Measurements from ENCODE around the gene RAB22A.

The RAB22A gene

DNA sequence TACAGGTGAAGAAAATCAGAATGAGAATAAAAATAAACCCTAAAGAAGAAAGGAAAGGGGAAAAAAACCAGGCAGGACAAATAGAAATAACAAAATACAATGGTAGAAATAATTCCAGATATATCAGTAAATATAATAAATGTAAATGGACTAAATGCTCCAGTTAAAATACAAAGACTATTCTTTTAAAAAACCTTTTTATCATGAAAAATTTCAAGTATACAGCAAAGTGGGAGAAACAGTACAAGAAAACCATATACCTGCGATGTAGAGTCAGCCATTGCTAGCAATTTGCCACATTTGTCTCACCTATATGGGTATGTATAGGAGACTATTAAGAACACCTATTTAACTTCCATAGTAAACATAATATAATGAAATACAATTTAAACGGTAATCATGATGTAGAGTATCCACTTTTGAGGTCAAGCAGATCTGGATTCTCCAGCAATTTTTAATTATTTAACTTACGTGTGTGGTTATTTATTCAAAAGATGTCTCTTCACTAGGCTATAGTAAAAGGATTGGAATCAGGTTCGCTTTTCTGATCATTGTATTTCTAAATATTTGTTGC, 78.6 kb downstream of the RAB22A start:
- H3K4me3 Mint-ChIP-seq, result peak overlapping the region; percentile 64 to 87 (median 85)
- H3K27ac Mint-ChIP-seq, result no peak overlapping the region
- TF ChIP-seq CTCF (IDR thresholded peaks at IDR 0.05; ENCODE audit: unreplicated experiment in 3 of 3), result no peak
- H3K4me1 Mint-ChIP-seq, result peaks cover 28% of the 10 kb centered on the region
- H3K27me3 Mint-ChIP-seq (ENCODE audit: low read depth), result peaks cover 14% of the 10 kb centered on the region
- H3K36me3 Mint-ChIP-seq (ENCODE audit: low read depth), result peaks cover 22% of the 10 kb centered on the region
- H3K9me3 Mint-ChIP-seq, result peaks cover 3% of the 10 kb centered on the region

GRCh38 chr20:58388882-58389323, 79.4 kb downstream of the RAB22A start, which contains the start of gene VAPB:
Gene VAPB (plus strand): TSS chr20:58389229. CDS start chr20:58389460, 231 bp downstream.
- Mint-ChIP-seq H3K27me3 (ENCODE audit: low read depth) (peaks cover 14% of the 10 kb centered on the region), H3K36me3 (ENCODE audit: low read depth) (peaks cover 28% of the 10 kb centered on the region), H3K4me3 (peak within 1 kb of the TSS; percentile 92 to 94 (median 94)), H3K27ac (peak within 1 kb of the TSS; percentile 69 to 97 (median 93)), H3K9me3 (peaks cover 3% of the 10 kb centered on the region), H3K4me1 (peaks cover 34% of the 10 kb centered on the region)
- no peak for TF ChIP-seq CTCF (IDR thresholded peaks at IDR 0.05; ENCODE audit: unreplicated experiment in 3 of 3)

- TF ChIP-seq CTCF (IDR thresholded peaks at IDR 0.05; ENCODE audit: unreplicated experiment in 3 of 3), result no peak
- Mint-ChIP-seq H3K36me3 (ENCODE audit: low read depth) (peaks cover 34% of the 10 kb centered on the region), H3K4me1 (peaks cover 39% of the 10 kb centered on the region), H3K27me3 (ENCODE audit: low read depth) (peaks cover 10% of the 10 kb centered on the region), H3K4me3 (peak overlapping the region; percentile 92 to 94 (median 94)), H3K9me3 (peaks cover 3% of the 10 kb centered on the region), H3K27ac (peak overlapping the region; percentile 69 to 97 (median 93))
These were observed 79.9 kb downstream of the RAB22A start for GRCh38 chr20:58389324-58389967.

GRCh38 chr20:58389968-58390658, 80.6 kb downstream of the RAB22A start:
- Mint-ChIP-seq H3K27me3 (ENCODE audit: low read depth) (peaks cover 7% of the 10 kb centered on the region), H3K4me1 (peaks cover 39% of the 10 kb centered on the region), H3K27ac (peak overlapping the region; percentile 69 to 97 (median 93)), H3K4me3 (peak overlapping the region; percentile 92 to 94 (median 94)), H3K36me3 (ENCODE audit: low read depth) (peaks cover 38% of the 10 kb centered on the region), H3K9me3 (peaks cover 3% of the 10 kb centered on the region)
- no peak for TF ChIP-seq CTCF (IDR thresholded peaks at IDR 0.05; ENCODE audit: unreplicated experiment in 3 of 3)

DNA sequence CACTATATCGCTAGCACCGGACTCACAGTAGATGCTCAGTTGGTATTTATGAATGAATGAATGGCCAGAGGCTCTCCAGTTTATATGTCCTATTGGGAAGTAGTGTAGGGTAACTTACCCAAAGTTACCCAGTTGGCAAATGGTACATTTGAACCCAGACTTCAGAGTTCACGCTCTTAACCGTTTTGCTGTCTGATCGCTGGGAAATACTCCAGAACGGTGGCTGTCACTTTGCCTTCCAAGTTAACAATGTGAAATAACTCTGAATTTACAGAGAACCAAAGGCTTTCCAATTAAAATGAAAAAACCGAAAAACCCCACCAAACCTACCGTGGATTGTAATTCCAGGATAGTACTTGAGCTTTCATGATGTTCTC, 81.1 kb downstream of the RAB22A start:
- TF ChIP-seq CTCF (IDR thresholded peaks at IDR 0.05; ENCODE audit: unreplicated experiment in 3 of 3), result no peak
- H3K4me1 Mint-ChIP-seq, result peaks cover 39% of the 10 kb centered on the region
- peak overlapping the region; percentile 92 to 94 (median 94) for H3K4me3 Mint-ChIP-seq
- H3K36me3 Mint-ChIP-seq (ENCODE audit: low read depth), result peaks cover 38% of the 10 kb centered on the region
- H3K9me3 Mint-ChIP-seq, result peaks cover 3% of the 10 kb centered on the region
- peaks cover 7% of the 10 kb centered on the region for H3K27me3 Mint-ChIP-seq (ENCODE audit: low read depth)
- H3K27ac Mint-ChIP-seq, result peak overlapping the region; percentile 69 to 97 (median 93)

Measured in nephron (organoid).